Lung (tissue), 12 donors: ENCODE measurements around the gene LYZL1. TPM values are rescaled to one million over a fixed set of nuclear protein-coding genes. Genes with fewer than 3 reads are reported as not detected.

Experiments used
- ATAC-seq: fragments of 200-7000 bp; cut with Tn5 transposase; one replicate; pipeline ENCODE4 v1.9.1; 2020; ENCODE audit warnings: moderate number of reproducible peaks; ENCODE audit not compliant: insufficient read depth, low FRiP score
- DNase-seq, 3 donors: peaks; one replicate each; pipeline ENCODE4 v3.0.0-alpha.2; 2013 to 2017
- H3K27ac ChIP-seq, 2 donors: one replicate each; pipeline ENCODE4 v1.5.1; 2013; ENCODE audit warnings: mild to moderate bottlenecking in 2 of 2, moderate library complexity in 2 of 2, control low read depth in 1 of 2, inconsistent platforms in 1 of 2, low read depth in 1 of 2, low read length in 1 of 2
- H3K27me3 ChIP-seq, 3 donors: one replicate each; pipeline ENCODE4 v1.5.1; 2013; ENCODE audit warnings: low read length in 2 of 3; ENCODE audit not compliant: control insufficient read depth in 3 of 3, insufficient read depth in 3 of 3
- H3K36me3 ChIP-seq, 4 donors: one replicate each; pipeline ENCODE4 v1.5.1; 2013; ENCODE audit warnings: low read length in 4 of 4, mild to moderate bottlenecking in 1 of 4, moderate library complexity in 1 of 4; ENCODE audit not compliant: control insufficient read depth in 4 of 4, insufficient read depth in 4 of 4
- H3K4me1 ChIP-seq, 5 donors: one replicate each; pipeline ENCODE4 v1.5.1; 2013; ENCODE audit warnings: low read length in 5 of 5, mild to moderate bottlenecking in 2 of 5, moderate library complexity in 1 of 5; ENCODE audit not compliant: control insufficient read depth in 5 of 5, insufficient read depth in 5 of 5
- H3K4me3 ChIP-seq: one replicate; pipeline ENCODE4 v1.5.1; 2013; ENCODE audit warnings: mild to moderate bottlenecking, control low read depth, moderate library complexity
- H3K9ac ChIP-seq, 2 donors: one replicate each; pipeline ENCODE4 v1.5.1; 2013; ENCODE audit warnings: low read length in 2 of 2, control low read depth in 1 of 2; ENCODE audit not compliant: insufficient read depth in 1 of 2
- H3K9me3 ChIP-seq, 4 donors: one replicate each; pipeline ENCODE4 v1.5.1; 2013; ENCODE audit warnings: low read length in 3 of 4, mild to moderate bottlenecking in 1 of 4, moderate library complexity in 1 of 4; ENCODE audit not compliant: control insufficient read depth in 4 of 4, insufficient read depth in 3 of 4
- CTCF ChIP-seq: IDR thresholded peaks from 2 replicates; pipeline ENCODE4 v1.5.1; 2012; ENCODE audit warnings: mild to moderate bottlenecking; ENCODE audit errors: control extremely low read depth, extremely low read depth
- WGBS, 2 donors: extraction: QIAGEN DNeasy Blood & Tissue Kit; methylation state at CpG; one replicate each; pipeline ENCODE4 v1.1.7; 2013; 5-methylcytosine and 5-hydroxymethylcytosine counted together
- polyA plus RNA-seq, 2 donors: library from polyadenylated mRNA; stranded (reverse); fragments of 200-250 nt; gene quantifications; one replicate each; pipeline ENCODE4 v1.2.1, GENCODE V29; 2013
- total RNA-seq, 2 donors: library from RNA; depleted of rRNA in 1 of 2; stranded (reverse); fragments of >200 nt in 1 of 2; gene quantifications; one replicate each; pipeline ENCODE4 v1.2.1, GENCODE V29; 2014 to 2021
- donor health status: control.
- donor health status: control.
- donor health status: Bipolar disorder and iron deficiency.
- donor health status: healthy.
- donor health status: DM: yes; HTN: yes; CAD: no.

The LYZL1 gene
- total and polyA plus RNA-seq, 4 donors = not detected

DNA sequence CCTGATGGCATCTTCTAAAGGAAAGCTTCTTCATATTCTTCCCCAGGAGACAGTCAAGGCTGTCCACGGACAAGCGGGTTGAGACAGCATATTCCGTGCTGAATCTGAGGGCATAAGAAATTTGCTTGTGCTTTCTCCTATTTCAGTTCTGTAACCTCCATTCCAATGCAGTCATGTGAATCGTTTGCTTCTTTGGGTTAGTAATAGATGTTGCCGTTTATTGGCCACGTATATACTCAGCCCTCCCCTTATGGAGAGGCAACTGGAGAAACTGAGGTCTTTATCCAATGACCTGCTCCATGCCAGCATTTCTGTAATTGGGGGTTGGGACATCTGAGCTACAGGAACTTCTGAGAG, 38.9 kb downstream of the LYZL1 start:
- Histone ChIP-seq H3K4me3 (no peak overlapping the region), H3K27ac (no peak overlapping the region), H3K27me3 (no peaks in the 10 kb centered on the region), H3K9me3 (no peaks in the 10 kb centered on the region), H3K36me3 (no peaks in the 10 kb centered on the region), H3K9ac (no peak overlapping the region), H3K4me1 (peaks cover 0 to 25% (median 7%) of the 10 kb centered on the region in 5 donors)
- WGBS, 2 donors = 92 to 95% methylated on average over 6 of the region's 6 CpGs
- TF ChIP-seq CTCF = no peak
- ATAC-seq = no peak
- DNase-seq = no peak

- ATAC-seq (no peak), DNase-seq (peak; percentile 44 to 78 (median 64))
- Histone ChIP-seq H3K27ac (peak overlapping the region in 1 of 2 donors; percentile 72), H3K36me3 (no peaks in the 10 kb centered on the region), H3K27me3 (no peaks in the 10 kb centered on the region), H3K4me1 (peaks cover 0 to 18% (median 3%) of the 10 kb centered on the region in 5 donors), H3K4me3 (no peak overlapping the region), H3K9ac (no peak overlapping the region), H3K9me3 (no peaks in the 10 kb centered on the region)
- no peak for TF ChIP-seq CTCF
- WGBS, 2 donors = 53 to 87% methylated on average over 3 of the region's 3 CpGs
Measured at GRCh38 chr10:29328983-29329382, 40.1 kb downstream of the LYZL1 start.

DNA sequence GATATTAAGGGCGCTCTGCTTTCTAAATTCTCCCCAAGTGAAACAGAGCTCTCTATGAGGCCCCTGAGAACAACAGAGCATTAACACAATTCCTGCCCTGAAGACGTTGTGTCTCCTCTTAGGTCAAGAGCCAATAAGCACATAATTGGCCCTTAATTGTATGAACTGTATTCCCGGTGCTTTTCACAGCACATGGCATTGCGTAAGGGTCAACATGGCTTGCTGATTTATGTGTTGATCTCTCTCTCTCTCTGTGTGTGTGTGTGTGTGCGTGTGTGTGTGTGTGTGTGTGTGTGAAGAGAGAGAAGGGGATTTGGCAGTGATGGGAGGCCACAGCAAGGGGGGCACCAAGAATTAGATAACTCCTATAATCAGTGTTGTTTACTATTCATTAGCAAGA, 40.5 kb downstream of the LYZL1 start:
- peak; percentile 47 to 87 (median 78) for DNase-seq
- Histone ChIP-seq H3K4me1 (peaks cover 0 to 15% (median 3%) of the 10 kb centered on the region in 5 donors), H3K9ac (no peak overlapping the region)

More for the DNA sequence above, 40.5 kb downstream of the LYZL1 start:
- H3K27ac ChIP-seq = peak overlapping the region in 1 of 2 donors; percentile 46
- no peaks in the 10 kb centered on the region for H3K27me3 ChIP-seq
- WGBS, 2 donors = 46 to 76% methylated on average over 5 of the region's 5 CpGs
- no peak overlapping the region for H3K4me3 ChIP-seq
- no peak for TF ChIP-seq CTCF
- ATAC-seq = no peak
- no peaks in the 10 kb centered on the region for H3K36me3 ChIP-seq
- no peaks in the 10 kb centered on the region for H3K9me3 ChIP-seq
